ENCODE measurements around the gene CFAP45. TPM values are rescaled to one million over a fixed set of nuclear protein-coding genes. Genes with fewer than 3 reads are reported as not detected.

CFAP45 gene
- total and polyA plus RNA-seq, 8 donors = 0.16 to 1.5 (median 0.44) TPM; not detected in 2

GRCh38 chr1:159918352-159919200, 18.6 kb upstream of the CFAP45 start:
- intact Hi-C loops (cut with DNase I) = no loop called here
- H3K9me3 ChIP-seq = no peaks in the 10 kb centered on the region
- ATAC-seq = no peak
- H3K4me3 ChIP-seq = no peak overlapping the region
- peaks cover 23 to 60% (median 38%) of the 10 kb centered on the region in 3 donors for H3K4me1 ChIP-seq
- peaks cover 11 to 29% (median 17%) of the 10 kb centered on the region in 3 donors for H3K36me3 ChIP-seq
- no peak overlapping the region for H3K27ac ChIP-seq
- no peak for TF ChIP-seq CTCF (IDR thresholded peaks at IDR 0.05)
- H3K27me3 ChIP-seq = no peaks in the 10 kb centered on the region
- no peak for DNase-seq
- 85 to 91% methylated on average over 13 of the region's 13 CpGs for WGBS, 2 donors
- FAIRE-seq = no peak

GRCh38 chr1:159917533-159918351, 17.8 kb upstream of the CFAP45 start:
- TF ChIP-seq CTCF (IDR thresholded peaks at IDR 0.05) = no peak
- Histone ChIP-seq H3K4me1 (peaks cover 18 to 66% (median 40%) of the 10 kb centered on the region in 3 donors), H3K9me3 (no peaks in the 10 kb centered on the region), H3K36me3 (peaks cover 11 to 29% (median 17%) of the 10 kb centered on the region in 3 donors), H3K27me3 (no peaks in the 10 kb centered on the region), H3K4me3 (no peak overlapping the region), H3K27ac (peak overlapping the region in 2 of 4 donors; percentile 71 to 79)
- 64 to 69% methylated on average over 5 of the region's 5 CpGs for WGBS, 2 donors
- FAIRE-seq (no peak), ATAC-seq (peak; percentile 5 to 29 (median 13)), DNase-seq (peak in 3 of 6 donors; percentile 48 to 65 (median 59))
- intact Hi-C loops (cut with DNase I) = no loop called here

GRCh38 chr1:159916242-159917051, 16.5 kb upstream of the CFAP45 start:
- no peak overlapping the region for H3K4me3 ChIP-seq
- ATAC-seq (peak; percentile 54 to 67 (median 60)), FAIRE-seq (no peak), DNase-seq (peak in 3 of 6 donors; percentile 52 to 57 (median 56))
- intact Hi-C loops (cut with DNase I) = no loop called here
- no peaks in the 10 kb centered on the region for H3K27me3 ChIP-seq
- H3K36me3 ChIP-seq = peaks cover 11 to 29% (median 17%) of the 10 kb centered on the region in 3 donors
- 30% methylated on average over 9 of the region's 9 CpGs for WGBS, 2 donors
- peak overlapping the region; percentile 25 to 79 (median 57) for H3K27ac ChIP-seq
- H3K9me3 ChIP-seq = no peaks in the 10 kb centered on the region
- peaks cover 17 to 57% (median 28%) of the 10 kb centered on the region in 3 donors for H3K4me1 ChIP-seq
- no peak for TF ChIP-seq CTCF (IDR thresholded peaks at IDR 0.05)

GRCh38 chr1:159915571-159916241, 15.7 kb upstream of the CFAP45 start:
- H3K4me1 ChIP-seq = peaks cover 23 to 60% (median 30%) of the 10 kb centered on the region in 3 donors
- ATAC-seq (peak in 3 of 4 donors; percentile 1 to 8 (median 5)), DNase-seq (no peak), FAIRE-seq (no peak)
- no peak for TF ChIP-seq CTCF (IDR thresholded peaks at IDR 0.05)
- WGBS, 2 donors = 25 to 30% methylated on average over 5 of the region's 5 CpGs
- H3K27ac ChIP-seq = peak overlapping the region; percentile 12 to 79 (median 57)
- H3K27me3 ChIP-seq = no peaks in the 10 kb centered on the region
- peaks cover 11 to 29% (median 17%) of the 10 kb centered on the region in 3 donors for H3K36me3 ChIP-seq
- intact Hi-C loops (cut with DNase I) = no loop called here
- no peak overlapping the region for H3K4me3 ChIP-seq
- H3K9me3 ChIP-seq = no peaks in the 10 kb centered on the region
